ENCODE measurements around the gene ROBO1.

- TF ChIP-seq CTCF (IDR thresholded peaks at IDR 0.05) (peak; percentile 89), ZFX (IDR thresholded peaks at IDR 0.05; ENCODE audit: borderline replicate concordance) (no peak)
Observed at GRCh38 chr3:79361748-79362378, 405.9 kb downstream of the ROBO1 start.
